IPS-18c (cell line): Measurements from ENCODE around the gene NPR1.
"Not testable (repeated sequence)": the region's sequence is repeated elsewhere in the genome, so short reads cannot be mapped to it uniquely, and the experiment has no call there.

Experiments used
- H3K4me3 ChIP-seq: 2 replicates; pipeline ENCODE4 v1.7.0; 2013; ENCODE audit warnings: low read depth, mild to moderate bottlenecking, low read length, moderate library complexity; ENCODE audit not compliant: insufficient read depth
- H3K9me3 ChIP-seq: one replicate; pipeline ENCODE4 v1.6.1; 2013; ENCODE audit warnings: mild to moderate bottlenecking, low read length, moderate library complexity; ENCODE audit not compliant: control insufficient read depth, insufficient read depth

Gene NPR1

GRCh38 chr1:153646672-153647345 is 31.7 kb upstream of the NPR1 start:
- no peak overlapping the region for H3K4me3 ChIP-seq
- no peaks in the 10 kb centered on the region for H3K9me3 ChIP-seq

DNA sequence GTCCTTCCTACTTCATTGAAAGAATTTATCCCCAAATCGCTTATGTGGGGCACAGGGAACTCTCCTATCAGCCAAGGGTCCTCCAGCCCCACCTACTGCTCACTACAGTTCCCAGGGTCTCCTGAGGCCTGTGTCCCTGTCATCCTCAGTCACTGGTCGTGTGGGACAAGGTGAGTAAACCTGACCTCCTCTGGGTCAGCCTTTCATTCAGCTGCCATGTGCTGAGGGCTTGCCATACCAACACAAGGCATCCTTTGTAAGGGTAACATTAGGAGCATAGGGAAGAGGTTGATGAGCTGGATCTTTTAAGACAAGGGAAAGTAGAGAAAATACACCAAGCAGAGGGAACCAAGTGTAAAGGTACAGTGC is 31.2 kb upstream of the NPR1 start:
- Histone ChIP-seq H3K9me3 (no peaks in the 10 kb centered on the region), H3K4me3 (no peak overlapping the region)

DNA sequence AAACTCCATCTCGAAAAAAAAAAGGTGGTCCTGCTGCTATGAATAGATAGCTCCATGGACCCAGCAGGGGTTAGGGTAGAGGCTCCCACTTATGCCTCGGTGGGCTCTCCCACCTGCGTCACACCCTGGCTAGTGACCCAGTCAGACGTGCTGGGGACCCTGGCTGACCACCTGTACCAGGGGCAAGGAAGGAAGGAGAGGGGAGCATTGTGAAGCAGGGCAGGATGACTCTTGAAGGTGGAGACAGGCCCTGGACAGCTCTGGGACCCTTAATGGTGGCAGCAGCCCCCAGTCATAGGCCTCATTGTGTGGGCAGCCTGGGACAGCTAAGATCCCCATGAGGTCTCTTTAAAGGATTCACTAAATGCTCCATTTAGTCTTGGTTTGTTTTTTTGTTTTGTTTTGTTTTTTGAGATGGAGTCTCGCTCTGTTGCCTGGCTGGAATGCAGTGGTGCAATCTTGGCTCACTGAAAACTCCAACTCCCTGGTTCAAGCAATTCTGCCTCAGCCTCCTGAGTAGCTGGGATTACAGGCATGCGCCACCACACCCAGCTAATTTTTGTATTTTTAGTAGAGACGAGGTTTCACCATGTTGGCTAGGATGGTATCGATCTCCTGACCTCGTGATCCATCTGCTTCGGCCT is 30.4 kb upstream of the NPR1 start:
- H3K4me3 ChIP-seq = no peak overlapping the region
- no peaks in the 10 kb centered on the region for H3K9me3 ChIP-seq

DNA sequence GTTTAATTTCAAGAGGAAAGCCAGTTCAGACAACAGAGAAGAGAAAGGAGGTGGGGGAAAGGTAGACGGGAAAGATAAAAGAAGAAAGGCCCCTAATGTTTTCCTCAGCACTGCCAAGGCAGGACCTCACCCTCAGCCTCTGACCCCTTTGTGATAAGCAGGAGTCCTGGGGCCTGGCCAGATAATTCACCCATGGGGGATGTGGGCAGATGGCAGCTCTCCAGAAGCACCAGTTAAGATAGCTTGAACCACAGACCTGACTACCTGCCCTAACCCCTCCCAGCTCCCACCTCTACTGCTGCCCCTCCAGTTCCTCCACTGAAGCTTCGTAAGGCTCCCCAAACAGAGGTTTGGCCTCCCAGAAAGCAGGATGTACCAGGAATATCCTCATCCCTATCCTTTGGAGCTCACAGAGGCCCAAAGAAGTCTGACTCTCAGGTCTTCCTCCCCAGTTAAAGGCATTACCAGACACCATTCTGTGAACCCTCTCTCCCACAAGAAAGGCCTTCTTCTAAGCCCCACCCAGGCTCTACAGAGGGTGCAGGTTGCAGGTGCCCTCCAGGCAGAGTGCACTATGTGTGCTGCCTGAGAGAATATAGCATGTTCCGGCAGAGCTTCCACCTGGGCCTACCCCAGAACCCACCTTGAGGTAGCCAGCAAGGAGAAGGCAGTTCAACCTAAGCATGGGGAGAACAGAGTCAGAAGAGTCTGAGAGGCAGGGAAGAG is 29.2 kb upstream of the NPR1 start:
- no peaks in the 10 kb centered on the region for H3K9me3 ChIP-seq
- H3K4me3 ChIP-seq = no peak overlapping the region

GRCh38 chr1:153649863-153650235 is 28.6 kb upstream of the NPR1 start:
- H3K9me3 ChIP-seq = no peaks in the 10 kb centered on the region
- no peak overlapping the region for H3K4me3 ChIP-seq

- Histone ChIP-seq H3K4me3 (no peak overlapping the region), H3K9me3 (no peaks in the 10 kb centered on the region)
These were observed 26.7 kb upstream of the NPR1 start for GRCh38 chr1:153651771-153652170.

DNA sequence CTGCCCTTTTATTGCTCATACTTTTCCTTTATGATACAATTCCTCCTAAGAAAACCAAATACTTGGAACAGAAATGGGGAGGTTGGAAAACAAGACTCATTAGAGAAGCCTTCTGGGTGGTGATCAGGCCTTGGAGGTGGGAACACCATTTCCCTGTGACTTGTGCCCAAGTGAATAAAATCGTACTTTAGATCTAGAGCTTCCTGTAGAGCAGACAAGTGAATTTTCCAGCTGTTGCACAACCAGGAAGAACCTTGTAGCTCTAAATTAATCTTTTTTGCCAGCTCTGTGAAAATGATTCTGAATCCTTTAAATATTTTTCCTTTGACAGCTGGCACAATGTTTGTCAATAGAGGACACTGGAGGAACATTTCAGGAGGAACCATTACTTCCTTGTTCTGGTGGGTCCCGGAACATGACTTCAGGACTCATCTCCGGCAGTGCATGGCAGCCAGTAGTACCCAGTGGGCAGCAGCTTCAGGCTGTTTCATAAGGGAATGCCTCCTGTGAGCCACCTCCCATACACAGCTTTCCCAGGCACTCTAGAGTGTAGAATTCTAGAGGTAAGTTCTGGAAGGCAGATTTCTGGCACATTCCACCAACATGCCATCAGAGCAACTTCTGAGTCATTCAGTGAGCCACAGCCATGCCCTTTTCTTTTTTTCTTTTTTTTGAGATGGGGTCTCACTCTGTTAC is 25.5 kb upstream of the NPR1 start:
- no peaks in the 10 kb centered on the region for H3K9me3 ChIP-seq
- H3K4me3 ChIP-seq = no peak overlapping the region

- Histone ChIP-seq H3K9me3 (no peaks in the 10 kb centered on the region), H3K4me3 (no peak overlapping the region)
These were observed 23.2 kb upstream of the NPR1 start for GRCh38 chr1:153655333-153655732.

GRCh38 chr1:153658400-153659174 is 19.9 kb upstream of the NPR1 start, which contains the start of gene SNAPIN:
Gene SNAPIN, plus strand, starts transcription at chr1:153658703. Its CDS starts 41 bp downstream, at chr1:153658744.
- H3K9me3 ChIP-seq = no peaks in the 10 kb centered on the region

GRCh38 chr1:153659175-153659534 is 19.3 kb upstream of the NPR1 start:
- no peaks in the 10 kb centered on the region for H3K9me3 ChIP-seq
- peak overlapping the region; percentile 98 for H3K4me3 ChIP-seq

More at GRCh38 chr1:153658400-153659174, 19.9 kb upstream of the NPR1 start, which contains the start of gene SNAPIN:
- H3K4me3 ChIP-seq = peak within 1 kb of the TSS; percentile 98

DNA sequence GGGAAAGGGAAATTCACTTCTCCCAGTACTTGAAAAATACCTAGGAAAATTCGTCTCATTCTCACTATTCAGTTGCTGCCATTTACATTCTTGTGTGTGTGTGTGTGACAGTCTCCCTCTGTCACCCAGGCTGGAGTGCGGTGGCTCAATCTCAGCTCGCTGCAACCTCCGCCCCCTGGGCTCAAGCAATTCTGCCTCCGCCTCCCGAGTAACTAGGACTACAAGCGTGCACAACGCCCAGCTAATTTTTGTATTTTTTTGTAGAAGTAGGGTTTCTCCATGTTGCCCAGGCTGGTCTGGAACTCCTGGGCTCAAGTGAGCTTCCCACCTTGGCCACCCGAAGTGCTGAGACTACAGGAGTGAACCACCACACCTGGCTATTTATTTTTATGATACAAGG is 18.8 kb upstream of the NPR1 start:
- no peaks in the 10 kb centered on the region for H3K9me3 ChIP-seq
- no peak overlapping the region for H3K4me3 ChIP-seq

DNA sequence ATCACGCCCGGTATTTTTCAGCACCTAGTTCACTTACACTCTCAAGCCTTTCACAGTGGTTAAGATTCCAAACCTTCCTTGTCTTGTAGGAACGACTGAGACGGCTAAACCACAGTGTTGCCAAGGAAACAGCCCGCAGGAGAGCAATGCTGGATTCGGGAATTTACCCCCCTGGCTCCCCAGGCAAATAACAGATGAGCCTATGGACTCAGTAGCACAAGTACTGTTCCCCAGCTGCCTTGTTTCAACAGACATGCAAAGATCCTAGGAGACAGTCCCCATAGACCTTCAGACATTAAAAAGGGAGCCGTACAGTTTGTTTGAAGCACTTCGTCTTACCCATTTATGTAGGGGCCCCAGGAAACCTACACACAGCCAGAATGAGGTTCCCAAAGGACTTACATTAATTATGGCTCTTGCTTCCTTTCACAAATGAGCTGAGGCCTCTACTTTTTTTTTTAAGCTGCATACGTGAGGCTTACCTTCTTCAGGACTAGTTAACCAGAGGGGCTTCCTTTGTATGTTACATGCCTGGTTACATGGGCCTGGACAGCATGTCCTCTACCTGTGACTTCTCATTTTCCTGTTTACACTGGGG is 17.3 kb upstream of the NPR1 start:
- no peaks in the 10 kb centered on the region for H3K9me3 ChIP-seq
- H3K4me3 ChIP-seq = no peak overlapping the region

GRCh38 chr1:153662269-153662668 is 16.2 kb upstream of the NPR1 start:
- Histone ChIP-seq H3K4me3 (no peak overlapping the region), H3K9me3 (no peaks in the 10 kb centered on the region)

GRCh38 chr1:153663211-153663610 is 15.3 kb upstream of the NPR1 start:
- H3K4me3 ChIP-seq = no peak overlapping the region
- H3K9me3 ChIP-seq = no peaks in the 10 kb centered on the region

GRCh38 chr1:153667439-153667838 is 11.0 kb upstream of the NPR1 start:
- no peaks in the 10 kb centered on the region for H3K9me3 ChIP-seq
- H3K4me3 ChIP-seq = no peak overlapping the region

GRCh38 chr1:153668672-153669071 is 9.8 kb upstream of the NPR1 start:
- not testable (repeated sequence) for H3K4me3 ChIP-seq, H3K9me3 ChIP-seq

GRCh38 chr1:153669606-153670005 is 8.9 kb upstream of the NPR1 start:
- Histone ChIP-seq H3K4me3 (peak overlapping the region; percentile 99), H3K9me3 (no peaks in the 10 kb centered on the region)
